Activated CD8-positive, alpha-beta memory T cell treated with anti-CD3 and anti-CD28 coated beads for 4 hours (primary cell): ENCODE measurements around the gene GLG1.

Source experiments
- DNase-seq, 2 donors: peaks; one replicate each; pipeline ENCODE4 v3.0.0-alpha.2; 2020; ENCODE audit warnings: low read depth in 2 of 2

The GLG1 gene

DNA sequence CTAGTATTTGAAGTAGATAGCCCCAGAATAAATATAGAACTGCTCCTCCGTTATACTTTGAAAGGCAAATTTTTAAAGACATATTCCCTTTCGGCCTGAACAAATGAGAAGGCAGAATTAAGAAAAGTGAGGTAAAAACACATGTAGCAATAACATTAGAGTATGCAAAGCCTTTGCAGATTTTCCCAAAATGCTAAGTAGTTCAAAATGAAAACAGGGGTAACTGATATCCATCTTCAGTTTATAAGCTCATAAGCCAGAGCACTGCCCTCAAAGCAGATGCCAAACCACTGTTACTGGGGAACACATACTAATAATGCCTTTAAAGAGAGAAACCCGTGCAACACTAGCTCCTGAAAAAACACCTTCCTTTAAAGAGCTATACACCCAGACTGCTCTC is 134.4 kb downstream of the GLG1 start:
- DNase-seq = no peak

DNA sequence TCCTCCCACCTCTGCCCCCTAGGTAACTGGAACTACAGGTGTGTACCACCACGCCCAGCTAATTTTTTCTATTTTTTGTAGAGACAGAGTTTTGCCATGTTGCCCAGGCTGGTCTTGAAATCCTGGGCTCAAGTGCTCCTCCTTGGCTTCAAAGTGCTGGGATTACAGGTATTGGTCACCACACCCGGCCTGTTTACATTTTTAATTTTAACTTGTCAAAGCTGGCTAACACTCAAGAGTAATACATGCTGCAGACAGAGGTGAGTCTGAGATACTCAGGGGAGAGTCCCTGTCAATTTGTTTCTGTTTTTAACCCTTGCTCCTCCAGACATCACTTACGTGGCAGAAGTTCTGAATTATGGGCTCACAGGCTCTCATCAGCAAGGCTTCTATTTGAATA is 134.9 kb downstream of the GLG1 start:
- no peak for DNase-seq

DNA sequence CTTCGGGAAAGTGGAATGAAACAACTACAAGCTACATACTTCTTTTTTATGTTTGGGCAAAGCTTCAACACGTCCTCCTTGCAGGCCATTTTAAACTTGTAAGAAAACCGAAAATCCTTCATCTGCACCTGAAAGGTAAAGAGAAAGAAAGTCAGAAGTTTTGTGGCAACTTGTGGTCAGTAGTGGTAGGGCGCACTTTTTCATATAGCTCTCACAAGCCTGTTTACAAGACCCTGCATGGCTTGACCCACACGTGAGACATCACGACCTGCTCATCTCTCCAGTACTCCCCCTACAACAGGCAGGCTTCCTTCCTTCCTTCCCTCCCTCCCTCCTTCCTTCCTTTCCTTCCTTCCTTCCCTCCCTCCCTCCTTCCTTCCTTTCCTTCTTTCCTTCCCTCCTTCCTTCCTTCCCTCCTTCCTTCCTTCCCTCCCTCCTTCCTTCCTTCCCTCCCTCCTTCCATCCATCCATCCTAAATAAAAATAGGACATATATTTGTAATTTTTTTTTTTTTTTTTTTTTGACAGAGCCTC is 136.9 kb downstream of the GLG1 start:
- no peak for DNase-seq

DNA sequence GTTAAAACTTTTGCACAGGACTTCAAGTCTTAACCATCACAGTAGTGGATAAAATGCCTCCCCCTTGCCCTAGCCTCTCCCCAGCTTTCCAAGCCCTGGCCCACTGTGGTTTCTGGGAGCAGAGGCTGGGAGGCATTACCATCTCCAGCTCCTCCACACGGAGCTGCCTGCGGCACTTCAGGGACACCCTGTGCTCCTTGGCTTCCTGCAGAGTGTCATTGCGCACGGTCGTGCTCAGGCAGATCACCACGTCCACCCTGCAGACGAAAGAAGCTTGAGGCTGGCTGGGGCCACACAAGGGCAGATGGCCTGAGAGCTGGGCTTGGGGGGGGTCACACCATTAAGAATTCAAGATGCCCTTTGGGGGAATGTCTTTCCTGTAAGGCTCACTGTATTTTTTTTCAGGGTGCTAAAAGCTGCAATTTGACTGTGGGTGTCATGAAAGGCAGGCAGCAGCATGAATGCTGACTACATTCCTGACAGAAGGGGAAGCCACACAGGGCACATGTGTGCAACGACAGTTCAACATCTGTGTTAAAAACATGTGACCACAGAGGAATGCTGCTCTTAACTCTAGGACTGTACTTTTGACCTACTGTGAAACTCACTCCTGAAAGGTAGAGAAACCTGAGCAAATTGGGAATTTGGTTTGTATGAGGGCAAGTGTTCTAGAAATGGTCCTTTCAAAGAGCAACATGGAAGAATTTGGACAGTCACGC is 137.9 kb downstream of the GLG1 start:
- DNase-seq = no peak

DNA sequence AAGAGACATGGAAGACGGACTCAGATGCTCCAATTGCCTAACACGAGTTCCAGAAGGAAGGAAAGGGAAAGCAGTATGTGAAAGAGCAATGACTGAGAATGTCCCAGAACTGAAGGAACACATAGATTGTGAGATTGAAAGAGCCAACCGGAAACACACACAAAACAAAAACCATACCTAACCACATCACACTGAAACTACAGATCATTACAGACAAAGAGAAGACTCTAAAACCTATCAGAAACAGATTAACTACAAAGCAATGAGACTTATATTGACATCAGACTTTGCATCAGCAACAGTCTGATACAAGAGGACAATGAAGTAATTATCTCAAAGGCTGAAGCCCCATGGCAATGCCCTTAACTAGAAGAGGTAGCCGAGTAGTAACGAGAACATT is 140.0 kb downstream of the GLG1 start:
- no peak for DNase-seq

DNA sequence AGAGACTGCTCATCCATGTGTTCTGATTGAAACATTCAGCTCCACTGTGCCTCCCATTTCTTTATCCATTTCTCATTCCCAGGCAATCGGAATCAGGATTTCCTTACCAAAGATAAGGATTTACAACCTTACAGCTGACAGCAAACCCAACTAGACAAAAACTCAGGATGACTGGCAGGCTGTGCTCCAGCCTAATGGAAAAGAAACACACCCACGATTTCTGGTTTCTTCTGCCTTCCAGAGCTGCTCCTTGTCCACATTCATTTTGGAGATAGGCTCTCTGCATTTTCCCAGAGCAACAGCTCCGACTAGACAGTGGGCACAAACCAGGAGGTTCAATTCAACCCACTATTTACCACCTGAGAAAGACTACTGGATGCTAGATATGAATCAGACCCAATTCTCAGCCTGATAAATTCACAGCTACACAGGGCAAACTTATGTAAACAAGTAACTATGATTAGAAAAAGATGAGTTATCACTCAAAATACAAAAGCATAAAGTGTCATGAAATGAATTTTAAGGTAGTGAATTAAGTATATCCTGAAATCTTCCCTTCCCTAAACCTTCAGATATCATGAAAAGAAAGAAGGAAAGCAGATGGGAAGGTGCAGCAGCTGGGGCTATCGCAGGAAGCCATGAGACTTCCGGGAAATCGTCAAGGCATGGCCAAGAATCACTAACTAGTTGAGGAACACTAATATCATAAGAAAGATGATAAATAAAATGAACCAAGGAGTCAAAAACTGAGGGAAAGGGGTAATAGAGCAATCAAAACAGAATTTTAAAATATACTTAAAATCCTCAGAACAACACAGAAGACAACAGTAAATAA is 140.8 kb downstream of the GLG1 start:
- DNase-seq = no peak

DNA sequence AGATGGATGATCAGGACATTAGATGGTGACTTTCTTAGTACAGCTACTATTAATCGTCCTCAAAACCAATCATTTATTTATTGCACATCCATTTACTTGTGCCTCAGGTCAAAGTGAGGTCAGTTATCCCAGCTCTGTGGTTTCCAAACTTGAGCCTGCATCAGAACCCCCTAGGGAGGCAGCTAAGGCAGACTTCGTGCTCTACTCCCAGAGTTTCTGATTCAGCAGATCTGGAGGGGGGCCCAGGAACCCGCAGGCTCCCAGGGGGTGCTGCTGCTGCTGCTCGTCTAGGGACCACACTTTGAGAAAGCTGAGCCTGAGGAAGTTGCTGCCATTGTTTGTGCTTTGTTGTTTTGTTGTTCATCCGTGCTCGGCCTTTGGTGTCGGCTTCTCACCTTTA is 141.6 kb downstream of the GLG1 start:
- no peak for DNase-seq

DNA sequence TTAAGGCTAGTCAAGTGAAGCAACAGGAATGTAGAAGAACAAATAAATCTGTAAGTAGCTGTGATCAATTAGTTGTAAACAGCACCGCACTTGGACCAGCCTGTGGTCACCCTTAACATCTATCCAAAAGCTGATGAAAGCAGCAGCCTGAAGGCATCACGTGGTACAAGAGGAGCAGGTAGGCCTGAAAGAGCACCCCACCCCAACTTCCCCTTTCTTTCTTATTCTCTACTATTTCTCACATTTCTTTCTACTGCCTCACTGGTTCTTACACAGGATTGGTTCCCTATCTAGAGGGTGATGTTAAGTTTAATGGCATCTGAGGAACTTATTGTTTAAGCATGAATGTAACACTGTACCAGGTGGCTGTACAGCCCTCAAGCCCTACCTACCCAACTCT is 143.0 kb downstream of the GLG1 start:
- DNase-seq = no peak

DNA sequence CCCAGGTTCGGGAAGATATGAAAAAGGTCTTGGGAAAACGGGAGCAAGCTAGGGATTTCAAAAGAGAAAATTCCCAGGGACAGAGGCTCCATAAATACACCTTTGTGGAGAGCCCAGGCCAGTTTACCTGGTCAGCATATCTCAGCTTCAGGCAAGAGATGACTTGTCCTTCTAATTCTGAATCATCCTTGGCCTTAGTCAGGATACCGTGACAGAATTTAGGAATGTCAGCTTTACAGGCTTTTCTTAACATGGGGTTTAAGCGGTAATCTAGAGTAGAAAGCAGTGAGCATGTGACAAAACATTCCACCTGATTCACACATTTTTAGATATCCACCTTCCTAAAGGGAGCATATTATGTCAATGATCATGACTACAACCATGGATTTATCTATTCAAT is 144.6 kb downstream of the GLG1 start:
- DNase-seq = no peak

DNA sequence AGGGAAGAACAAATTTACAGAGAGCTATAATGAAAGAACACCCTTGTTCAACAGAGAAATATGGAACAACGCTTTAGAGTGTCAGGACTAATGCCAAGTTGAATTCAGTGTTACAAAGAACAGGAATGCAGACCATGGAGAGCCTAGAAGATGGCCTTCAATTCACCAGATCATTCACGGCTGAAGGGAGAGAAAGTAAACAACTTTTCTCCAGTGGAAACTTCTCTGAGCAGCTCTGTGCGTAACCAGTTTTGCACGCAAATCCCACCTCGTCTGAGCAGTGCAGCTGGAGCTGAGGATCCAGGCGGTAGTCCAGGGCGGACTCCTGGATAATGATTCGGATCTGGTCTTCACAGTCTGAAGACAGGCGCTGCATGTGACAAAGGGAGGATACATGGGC is 145.1 kb downstream of the GLG1 start:
- DNase-seq = no peak

DNA sequence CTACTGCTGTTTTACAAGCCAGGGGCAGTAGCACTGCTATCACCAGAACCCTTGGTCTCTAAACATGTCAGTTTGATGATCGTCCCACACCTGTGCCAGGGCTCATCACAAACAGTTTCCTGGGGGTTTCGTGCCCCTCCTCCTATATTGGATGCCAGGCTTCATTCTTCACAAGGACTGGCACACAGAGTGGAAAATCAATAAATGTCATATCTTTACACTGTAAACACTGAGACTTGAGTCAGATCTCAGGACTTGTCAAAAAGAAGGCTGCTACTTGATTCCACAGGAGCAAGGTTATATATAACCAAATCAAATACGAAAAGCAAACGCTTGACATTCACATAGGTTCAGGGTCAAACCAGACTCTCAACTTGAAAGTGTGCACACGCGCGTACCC is 146.4 kb downstream of the GLG1 start:
- DNase-seq = no peak

DNA sequence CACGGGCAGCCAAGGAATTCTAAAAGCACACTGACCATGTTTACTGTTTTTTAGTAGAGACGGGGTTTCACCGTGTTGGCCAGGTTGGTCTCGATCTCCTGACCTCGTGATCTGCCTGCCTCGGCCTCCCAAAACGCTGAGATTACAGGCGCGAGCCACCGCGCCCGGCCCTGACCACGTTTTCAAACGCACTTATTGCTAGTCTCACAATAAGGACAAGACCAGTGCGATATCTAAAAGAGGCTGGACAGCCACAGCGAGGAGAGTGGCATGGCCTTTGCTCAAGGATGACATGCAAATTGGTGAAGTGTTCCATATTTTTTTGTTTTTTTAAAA is 150.7 kb downstream of the GLG1 start:
- no peak for DNase-seq

DNA sequence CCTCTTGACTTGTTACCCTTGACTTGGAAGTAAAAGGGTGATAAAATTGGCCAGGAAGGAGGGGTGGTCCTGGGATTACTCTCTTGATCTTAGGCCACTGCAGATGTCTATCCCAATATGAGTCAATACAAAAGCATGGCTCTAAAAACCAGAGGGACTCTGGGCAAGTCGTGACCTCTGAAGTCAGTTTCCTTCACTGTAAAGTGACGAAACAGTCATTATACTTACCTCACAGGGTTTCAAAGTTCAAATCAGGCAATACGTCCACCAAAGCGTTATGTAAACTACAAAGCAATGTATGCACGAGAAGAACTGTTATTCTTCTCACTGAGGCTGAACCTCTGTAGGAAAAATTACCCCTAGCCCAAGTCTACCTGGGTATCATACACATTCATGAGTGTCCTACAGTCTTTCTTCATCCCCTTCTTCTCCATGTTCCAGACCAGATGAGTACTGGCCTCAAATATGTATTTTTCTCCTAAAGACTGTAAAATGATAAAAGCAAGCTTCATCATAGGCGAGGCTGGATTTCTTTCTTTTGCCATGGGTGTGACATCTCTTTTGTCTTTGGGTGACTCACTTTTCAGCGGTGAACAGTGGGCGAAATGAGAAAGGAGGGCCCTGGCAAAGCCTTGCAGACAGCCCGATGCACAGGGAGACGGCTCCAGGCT is 151.2 kb downstream of the GLG1 start:
- DNase-seq = no peak

DNA sequence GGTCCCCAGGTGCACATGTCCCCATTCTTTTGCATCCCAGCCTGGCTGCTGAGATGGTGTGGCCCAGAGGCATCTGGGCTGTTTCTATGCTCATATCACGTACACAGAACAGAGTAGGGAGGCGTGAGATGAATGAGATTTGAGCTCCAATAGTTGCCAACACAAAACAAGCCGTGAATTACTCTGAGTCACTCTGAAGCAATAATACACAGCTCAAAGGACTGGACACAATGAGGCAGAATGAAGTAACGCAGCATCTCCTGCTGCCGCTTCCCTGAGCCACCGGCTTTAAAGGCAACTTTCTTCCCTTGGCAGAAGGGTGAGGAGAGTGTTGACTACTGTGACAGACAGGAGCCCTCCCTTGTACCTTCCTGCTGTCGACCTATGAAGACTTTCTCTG is 151.7 kb downstream of the GLG1 start:
- DNase-seq = no peak

DNA sequence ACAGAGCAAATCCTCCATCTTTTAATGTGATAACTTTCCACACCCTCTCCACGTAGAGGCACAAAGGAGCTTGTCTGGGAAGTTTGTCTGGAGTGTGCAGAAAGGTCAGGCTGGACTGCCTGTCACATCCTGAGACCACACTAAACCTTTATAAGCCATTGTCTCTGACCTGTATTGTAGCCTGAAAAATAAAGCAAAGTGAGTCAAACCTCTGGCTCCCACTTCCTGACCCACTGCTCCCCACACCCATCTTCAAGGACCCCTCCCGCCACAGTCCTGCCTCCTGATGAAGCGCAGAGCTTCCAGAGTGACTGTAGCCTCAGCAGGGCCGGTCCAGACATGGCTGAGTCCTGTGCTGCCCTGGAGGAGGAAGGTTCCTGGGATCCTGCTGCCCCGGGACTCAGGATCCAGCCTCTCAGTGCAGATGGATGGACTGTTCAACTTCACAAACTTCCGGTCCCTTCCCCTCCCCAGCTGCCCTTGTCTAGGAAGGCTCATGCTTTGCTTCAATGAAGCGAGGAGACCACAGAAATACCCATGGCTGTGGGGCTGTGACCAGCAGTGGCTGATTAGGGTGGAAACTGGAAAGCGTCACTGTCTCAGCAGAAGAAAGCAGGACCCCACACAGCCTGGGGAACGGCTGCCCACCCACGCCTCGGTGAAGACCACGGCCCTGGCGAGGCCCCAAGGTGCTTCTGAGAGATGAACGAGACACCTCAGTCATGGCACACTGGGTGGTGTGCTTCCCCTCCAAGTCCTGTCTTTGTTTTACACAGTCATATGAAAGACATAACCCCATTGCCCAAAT is 154.8 kb downstream of the GLG1 start:
- no peak for DNase-seq

DNA sequence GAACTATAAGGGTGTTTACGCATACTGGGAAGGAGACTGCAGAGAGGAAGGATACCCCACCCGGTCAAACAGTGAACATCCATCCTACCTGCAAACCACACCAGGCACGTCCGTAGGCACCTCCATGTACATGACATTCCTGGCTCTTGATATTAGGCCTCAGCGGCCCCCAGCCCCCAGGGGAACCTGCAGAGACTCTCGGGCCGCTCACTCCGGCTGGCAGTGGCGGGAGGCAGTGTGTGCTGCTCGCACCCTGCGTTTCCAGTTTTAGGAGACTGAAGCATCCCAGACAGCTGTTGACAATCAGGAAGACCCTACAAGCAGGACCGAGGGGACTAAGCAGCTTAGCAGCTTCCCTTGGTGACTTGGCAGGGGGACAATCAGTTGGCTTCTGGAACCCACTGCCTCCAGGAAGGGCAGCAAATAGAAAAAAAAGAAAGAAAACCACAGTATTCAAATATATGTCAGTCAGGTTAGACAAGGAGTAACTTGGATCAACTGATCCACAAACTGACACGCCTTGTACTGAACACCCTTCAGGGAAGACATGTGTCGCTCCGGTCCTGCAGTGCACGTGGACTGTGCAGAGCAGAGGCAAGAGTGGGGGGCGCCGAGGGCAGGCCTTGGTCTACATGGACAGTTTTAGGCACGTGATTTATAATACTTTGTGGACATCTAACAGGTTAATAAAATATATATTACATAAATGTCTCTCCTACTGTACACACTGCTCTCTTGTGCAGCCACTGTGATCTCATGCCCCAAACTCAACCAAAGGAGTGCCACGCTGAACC is 155.8 kb downstream of the GLG1 start:
- DNase-seq = no peak

DNA sequence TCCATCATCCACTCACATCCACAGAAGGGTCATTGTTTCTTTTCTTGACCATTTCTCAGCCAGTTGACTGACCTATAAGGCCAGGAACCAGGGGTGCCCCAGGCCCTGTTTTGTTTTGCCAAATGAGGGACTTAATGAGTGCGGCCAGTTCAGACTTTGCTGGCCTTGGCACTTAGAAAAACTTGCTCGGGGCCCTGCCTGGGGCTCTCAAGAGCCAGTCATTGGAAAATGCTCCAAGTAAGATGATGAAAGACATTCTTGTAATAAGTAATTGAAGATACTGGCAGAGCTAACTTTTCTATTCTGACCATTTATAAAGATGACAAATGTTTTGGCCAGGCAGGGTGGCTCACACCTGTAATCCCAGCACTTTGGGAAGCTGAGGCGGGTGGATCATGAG is 156.7 kb downstream of the GLG1 start:
- DNase-seq = no peak

DNA sequence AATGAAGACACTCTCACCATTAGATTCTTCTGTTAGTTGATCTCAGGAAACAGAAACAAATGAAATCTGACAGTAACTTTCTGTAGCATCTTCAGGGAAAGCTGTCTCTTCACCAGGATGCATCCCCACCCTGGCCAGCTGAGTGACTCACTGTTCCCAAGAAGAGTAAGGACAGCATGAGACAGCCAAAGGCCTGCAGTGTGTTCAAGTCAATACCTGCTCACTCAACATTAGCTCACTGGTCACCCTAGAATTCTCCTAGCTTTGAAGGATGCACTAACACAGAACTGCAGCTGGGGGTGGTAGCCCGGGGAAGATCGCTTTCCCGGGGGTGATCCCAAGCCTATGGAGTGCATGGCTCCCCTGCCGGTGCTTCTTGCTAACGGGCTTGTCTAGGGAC is 157.4 kb downstream of the GLG1 start:
- DNase-seq = no peak

DNA sequence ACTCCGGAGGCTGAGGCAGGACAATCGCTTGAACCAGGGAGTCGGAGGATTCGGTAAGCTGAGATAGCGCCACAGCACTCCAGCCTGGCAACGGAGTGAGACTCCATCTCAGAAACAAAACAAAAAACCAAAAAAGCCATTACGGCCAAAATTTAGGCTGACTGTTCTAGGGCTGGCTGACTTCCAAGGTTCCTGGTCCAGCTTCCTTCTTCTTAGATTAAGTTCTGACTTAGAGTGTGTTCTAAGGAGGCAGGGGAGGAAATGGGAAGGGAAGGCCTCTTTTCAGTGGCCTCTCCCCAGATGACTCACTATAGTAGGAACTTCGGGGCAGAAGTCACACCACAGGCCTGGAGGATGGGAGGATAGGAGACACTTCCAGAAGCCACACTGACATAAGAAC is 157.9 kb downstream of the GLG1 start:
- no peak for DNase-seq

DNA sequence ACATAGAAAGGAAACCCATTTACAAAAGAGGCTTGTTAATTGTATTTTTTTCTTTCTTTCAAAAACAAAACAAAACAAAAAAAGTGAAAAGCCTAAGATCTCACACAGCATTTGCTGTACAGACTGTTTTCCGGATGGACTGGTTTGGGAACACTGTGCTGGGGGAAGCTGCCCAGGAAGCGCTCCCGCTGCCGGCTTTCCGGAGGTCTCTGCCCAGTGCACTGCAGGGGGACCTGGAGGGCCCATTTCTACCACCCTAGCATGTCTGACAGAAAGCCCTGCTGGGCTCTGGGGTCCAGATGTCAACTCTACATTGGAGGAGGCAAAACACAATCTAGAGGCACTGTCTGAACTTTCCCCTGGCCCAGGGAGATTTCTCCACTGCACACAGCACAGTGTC is 159.3 kb downstream of the GLG1 start:
- no peak for DNase-seq

DNA sequence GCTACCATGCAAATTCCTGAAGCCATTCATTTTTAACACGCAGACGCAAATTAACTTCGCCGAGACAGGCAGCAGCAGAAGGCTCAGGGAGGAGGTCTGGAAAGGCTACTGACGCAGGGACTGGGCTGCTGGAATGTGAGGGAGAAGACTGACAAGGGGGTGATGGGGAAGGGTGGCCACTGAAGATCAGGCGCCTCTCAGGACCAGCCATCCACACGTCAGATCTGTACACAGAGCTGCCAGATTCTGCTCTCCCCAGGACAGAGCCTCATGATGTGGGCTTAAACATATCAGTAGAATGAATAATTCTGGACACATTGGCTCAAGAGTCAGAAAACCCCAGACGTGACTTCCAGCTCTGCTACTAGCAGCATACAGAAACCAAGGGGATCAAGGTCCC is 160.0 kb downstream of the GLG1 start:
- DNase-seq = no peak
